Fibroblast of skin of left quadriceps (primary cell): ENCODE results near the gene ZMYM2.
A peak's percentile ranks its signal among the peaks of the same experiment; 100 is the strongest.
"Not testable (repeated sequence)": the region's sequence is repeated elsewhere in the genome, so short reads cannot be mapped to it uniquely, and the experiment has no call there.

Experiments used
- DNase-seq, 2 experiments: peaks; one replicate each; pipeline ENCODE4 v3.0.0-alpha.2; 2013; ENCODE audit warnings: low read depth in 2 of 2

Gene ZMYM2

DNA sequence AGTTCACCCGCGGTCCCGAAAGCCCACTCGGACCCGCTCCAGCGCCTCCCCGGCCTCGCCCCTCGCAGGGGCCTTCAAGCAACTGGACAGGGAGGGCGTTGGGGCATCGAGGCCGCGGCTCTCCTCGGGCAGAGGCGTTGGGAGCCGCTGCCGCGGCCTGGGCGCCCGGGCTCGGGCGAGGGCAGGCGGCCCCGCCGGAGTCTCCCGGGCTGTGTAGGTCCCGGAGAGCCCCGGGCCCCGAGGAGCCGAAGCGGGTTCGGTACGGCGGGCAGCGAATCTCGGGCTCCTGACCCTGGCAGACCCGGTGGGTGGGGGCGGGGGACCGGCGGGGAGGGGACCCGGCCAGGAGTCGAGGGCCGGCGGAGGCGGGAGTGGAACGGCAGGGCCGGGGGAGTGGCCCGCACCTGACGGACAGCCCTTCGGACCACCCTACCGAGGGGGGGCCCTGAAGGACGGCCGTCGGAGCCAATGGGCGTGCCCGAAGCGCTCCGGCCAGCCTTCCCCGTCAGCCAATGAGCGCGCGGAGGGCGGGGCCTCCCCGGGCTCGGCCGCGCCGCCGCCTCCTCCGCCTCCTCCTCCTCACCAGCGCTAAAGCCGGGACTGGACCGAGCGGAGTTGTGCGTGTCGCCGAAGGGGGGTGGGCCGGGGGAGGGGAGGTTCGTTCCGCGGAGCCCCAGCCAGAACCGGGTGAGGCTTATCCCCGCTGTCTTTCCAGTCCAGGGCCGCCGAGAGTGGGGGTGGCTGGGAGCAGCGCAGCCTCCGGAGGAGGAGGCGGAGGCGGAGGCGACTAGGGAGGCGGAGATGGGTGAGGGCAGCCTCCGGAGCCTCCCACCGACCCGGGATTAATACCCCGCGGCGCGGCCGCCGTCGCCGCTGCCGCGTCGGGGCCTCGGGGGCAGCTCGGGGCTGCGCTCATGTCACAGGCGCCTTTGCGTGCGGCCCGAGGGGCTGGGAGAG, at the start of gene ZMYM2:
Gene ZMYM2 (plus strand): TSS at position 573 of the 957 bp plus-strand sequence. CDS start 34,346 bp downstream, outside the sequence.
- DNase-seq: peak; percentile 95

DNA sequence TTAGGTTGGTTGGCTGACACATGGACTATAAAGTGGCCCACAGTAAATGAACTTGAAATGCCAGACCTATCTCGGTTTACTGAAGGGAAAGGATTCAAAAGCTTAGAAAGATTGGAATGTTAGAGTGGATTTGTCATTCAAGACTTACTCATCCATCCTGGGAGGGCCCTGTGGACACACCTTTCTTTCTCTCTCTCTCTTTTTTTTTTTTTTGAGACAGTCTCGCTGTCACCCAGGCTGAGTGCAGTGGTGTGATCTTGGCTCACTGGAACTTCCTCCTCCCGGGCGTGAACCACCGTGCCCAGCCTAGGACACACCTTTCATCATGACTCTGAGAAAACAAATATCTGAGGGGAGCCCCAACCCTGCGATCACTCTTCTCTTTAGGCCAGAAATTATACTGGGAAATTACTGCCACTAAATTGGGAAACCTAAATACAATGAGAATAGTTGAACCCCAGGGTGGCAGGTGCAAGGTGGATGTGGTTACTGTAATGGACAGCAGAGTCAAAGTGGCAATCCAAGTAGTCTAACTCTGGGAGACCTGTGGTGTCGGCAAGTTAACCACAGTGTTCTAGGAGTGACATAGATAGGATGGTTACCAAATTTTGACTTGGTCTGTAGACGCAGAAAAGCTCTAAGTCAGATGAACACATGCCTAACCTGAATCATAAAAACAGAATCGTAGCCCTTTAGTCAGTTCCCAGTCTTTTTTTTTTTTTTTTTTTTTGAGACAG, 48.0 kb upstream of the ZMYM2 start:
- DNase-seq: no peak

DNA sequence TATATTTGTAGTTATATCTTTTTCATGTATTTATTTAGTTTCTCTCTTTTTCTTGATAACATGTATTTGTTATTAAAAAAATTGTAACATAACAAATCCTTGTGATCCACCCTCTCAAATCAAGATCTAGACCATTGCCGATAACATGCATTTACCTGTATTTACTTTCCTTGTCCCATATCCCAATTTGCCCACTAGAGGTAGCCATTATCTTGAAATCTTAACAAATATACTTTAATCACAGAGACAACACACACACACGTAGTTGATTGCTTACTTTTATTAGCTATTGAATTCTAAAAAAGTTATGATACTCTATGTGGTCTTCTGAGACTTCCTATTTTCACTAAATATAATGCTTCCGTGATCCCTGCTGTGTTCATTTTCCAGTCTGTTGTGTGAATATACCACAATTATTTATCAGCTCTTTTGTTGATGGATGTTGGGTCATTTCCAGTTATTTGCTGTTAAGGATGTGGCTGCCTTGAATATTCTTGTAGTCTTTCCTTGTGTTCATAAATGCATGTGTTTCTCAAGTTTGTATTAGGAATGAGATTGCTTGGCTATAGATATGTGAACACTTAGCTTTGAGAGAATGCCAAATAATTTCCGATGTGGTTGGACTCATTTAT, 31.3 kb upstream of the ZMYM2 start:
- peak; percentile 5 to 10 for DNase-seq

DNA sequence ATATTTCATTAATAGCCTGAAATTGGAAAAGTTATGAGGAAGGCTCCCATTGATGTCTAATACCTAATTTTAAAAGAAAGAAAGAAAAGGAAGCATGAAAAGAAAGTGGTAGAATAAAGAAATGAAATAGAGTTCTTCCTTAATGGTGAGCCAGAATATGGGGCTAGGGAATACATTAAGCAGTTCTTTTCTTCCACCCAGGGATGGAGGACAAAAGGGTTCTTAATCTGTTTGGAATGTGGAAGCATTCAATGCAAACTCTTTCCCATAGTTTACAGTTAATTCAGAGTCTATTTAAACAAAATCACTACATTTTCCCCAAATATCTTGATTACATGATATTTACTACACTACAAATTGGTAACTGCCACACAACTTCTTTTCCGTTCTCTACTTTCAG, 18.4 kb upstream of the ZMYM2 start:
- DNase-seq: no peak

DNA sequence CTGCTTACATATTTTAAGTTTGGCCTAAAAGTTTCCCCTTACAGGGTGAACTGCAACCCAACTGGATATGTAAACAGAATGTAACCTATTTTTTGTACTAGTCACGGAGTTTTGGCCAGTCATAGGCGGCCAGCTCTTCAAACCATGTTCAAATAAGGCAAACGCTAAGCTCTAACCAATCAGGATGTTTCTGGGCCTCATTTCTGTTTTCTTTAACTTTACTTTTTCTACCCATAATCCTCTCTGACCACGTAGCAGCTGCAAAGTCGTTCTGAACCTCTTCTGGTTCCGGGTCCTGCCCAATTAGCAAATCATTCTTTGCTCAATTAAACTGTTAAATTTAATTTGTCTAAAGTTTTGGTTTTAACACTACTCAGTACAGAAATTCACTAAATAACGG, 8.2 kb upstream of the ZMYM2 start:
- no peak for DNase-seq

DNA sequence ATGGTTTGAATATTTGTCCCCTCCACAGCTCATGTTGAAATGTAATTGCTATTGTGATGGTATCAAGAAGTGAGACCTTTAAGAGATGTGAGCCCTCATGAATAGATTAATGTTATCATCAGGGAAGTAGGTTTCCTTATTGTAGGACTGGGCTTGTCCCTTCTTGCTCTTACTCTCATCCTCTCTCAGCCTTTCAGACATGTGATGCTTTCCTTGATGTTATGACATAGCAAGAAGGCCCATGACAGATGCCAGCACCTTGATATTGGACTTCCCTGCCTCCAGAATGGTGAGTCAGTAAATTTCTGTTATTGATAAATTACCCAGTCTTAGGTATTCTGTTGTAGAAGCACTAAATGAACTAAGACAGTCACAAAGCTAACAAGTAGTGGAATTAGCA, 5.7 kb upstream of the ZMYM2 start:
- DNase-seq: no peak

DNA sequence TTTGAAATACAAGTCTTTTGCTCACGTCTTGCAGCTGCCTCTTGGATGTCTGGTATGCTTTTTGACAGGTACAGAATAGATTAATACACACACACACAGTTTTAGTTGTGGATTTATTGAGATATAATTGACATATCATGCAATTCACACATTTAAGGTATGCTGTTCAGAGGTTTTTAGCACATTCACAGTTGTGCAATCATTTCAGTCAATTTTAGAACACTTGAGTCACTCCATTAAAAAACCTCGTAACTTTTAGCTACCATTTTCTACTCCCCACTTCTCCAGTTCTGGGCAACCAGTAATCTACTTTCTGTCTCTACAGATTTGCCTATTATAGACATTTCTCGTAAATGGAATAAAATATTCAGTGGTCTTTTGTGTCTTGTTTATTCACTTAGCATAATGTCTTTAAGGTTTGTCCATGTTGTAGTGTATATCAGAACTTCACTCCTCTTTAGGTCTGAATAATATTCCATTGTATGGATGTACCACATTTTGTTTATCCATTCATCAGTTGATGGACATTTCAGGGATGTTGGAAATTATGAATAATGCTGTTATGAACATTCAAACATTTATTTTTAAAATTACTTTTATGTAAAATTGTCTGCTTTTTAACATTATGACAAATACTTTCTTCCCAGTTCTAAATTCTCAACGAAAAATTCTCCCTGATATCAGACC, 2.5 kb upstream of the ZMYM2 start:
- DNase-seq: no peak

DNA sequence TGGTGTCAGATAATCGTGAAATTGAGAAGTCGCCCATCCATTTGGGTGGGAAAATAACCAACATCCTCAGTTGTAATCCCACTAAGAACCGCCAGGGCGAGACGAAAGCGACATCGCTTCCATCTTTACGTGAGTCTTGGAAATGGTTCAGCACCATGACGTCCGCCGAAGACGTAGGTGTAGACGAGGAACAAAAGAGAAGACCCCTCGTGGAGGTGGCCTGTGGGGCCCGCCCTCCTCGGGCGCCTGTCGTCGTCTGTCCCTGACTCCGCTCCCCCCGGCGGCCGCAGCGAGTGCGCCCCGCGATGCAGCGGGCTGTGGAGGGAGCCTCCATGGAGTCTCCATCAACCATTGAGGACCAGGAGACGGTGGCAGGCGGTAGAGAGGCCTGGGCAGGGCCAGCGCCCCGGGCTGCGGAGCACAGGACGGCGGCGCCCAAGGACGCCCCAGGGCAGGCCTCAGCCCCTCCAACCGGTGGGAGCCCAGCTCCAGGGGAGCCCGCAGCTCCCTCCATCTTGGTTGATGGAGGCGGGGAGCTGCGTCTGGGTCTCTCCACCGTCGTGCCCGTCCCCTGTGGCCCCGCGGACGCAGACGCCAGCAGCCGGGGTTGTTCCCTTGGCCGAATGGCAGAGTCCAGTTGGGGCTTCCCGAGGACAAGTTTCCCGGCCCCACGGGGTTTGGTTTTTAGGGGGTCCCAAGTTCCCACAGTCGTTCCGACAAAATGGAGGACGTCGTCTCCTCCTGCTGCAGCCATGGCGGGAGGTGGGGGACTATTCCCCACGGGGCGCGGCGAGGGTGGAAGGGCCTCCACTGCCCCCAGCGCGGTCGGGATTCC, 990 bp upstream of the ZMYM2 start:
- peak; percentile 56 to 61 for DNase-seq

DNA sequence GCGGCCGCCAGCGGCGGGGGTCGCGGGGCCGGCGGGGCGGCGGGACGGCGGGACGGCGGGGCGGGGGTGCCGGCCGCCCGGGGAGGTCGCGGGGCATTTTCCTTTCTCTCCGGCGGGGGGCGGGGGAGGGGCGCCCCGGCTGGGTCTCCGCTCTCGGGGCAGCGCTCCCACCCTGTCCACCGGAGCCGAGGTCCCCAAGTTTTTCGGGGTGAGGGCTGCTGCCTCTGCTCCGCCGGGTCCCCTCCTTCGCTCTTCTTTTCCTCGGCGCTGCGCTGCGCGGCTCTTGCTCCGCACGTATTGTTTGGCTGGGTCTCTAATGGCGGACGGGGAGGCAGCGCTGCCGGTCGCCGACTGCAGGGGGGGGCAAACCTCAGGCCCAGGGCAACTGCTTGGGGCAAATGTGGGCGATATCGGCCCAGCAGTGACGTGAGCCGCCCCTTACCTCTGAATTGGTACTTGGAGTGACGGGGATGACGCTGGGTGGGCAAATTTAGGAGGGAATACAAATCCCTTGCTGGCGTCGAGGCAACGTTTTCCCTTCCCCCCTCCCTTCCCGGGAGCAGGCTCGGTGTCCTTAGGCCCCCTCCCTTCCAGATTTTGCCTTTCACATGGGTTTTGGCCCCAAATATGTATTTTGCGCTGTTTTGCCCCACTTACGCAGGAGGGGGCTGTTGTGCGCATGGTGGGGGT, 759 bp downstream of the ZMYM2 start:
- peak in 1 of 2 experiments; percentile 11 for DNase-seq

DNA sequence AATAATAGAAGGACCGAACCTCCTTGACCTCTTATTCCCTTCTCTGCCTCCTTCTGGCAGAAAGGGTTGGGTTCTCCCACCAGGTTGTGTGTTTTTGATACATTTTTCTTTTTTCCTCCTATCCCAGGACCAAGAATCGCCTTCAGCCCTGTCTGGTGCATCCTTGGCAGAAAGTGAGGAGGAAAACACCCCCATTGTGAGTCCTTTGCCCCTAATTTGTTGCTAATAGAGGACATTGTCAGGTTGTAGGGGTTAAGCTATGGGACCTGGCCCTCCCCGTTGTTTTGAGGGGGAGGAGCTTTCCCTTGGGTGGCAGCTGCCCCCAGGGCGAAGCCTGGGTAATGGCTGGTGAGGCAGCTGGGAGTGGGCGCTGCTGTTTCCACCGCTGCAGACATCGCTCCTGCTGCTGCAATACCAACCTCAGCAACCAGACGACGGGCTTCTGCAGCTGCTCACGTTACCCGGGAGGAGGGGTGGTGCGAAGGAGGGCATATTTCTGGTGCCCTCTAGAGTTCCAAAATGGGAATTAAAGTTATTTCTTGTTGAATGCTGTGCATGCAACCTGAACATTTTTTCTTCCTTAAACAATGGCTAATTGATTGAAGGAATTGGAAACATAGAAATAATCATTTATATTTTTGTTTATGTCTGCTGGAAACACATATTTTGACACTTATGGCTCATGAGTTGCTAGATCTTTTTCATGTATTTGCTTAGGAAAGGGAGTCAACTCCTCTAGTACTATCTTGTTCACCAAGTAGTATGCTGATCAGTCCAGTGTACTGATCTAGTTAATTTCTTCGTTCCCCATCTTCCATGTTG, 1.5 kb downstream of the ZMYM2 start:
- DNase-seq: peak; percentile 72 to 73

DNA sequence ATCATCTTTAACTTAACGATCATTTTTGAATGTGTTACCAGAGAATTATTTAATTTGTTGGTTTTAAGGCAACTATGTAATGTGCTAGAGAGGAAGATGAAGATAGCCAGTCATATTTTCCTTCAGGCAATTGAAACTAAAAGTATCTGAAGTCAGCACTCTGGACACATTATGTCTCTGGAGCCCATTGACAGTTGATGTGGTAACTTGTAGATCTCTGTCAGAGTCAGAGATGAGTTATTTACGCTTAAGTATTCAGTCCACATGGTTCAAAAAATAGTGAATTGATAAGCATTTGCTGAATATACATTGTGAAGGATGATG, 2.1 kb downstream of the ZMYM2 start:
- DNase-seq: no peak

DNA sequence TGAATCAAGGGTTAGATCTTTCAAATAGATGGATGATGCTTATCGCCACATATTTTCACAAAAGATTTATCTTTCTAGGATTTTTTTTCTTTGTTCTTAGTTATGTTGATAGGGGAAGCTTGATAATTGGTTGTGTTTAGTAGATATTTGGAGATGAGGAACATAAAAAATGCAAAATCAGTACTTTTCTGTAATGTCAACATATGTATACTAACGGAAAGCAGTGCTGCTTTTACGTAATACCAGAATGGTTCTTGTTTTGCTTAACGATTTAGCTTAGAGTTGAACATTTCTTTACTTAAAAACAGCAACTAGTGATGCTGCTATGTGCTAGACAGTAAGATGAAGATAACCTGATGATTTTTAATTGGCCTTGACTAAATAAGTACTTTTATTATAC, 3.0 kb downstream of the ZMYM2 start:
- DNase-seq: no peak

DNA sequence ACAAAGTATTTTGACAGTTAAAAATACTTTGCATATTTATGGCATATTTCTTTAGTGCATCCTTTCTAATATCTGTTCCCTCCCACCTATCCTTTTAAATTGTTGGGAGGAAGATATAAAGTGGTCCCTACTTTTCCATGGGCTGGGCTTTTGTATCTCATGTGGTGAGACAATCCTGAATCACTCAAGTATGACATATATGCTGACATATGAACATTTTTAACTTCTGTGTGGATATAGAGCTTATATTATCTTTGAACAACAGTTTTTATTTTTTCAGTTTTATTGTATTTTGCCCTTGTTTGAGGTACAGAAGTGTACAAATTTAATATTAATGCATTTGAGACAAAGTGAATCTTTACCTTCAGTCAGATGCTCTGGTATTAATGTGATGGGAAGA, 3.4 kb downstream of the ZMYM2 start:
- DNase-seq: no peak

DNA sequence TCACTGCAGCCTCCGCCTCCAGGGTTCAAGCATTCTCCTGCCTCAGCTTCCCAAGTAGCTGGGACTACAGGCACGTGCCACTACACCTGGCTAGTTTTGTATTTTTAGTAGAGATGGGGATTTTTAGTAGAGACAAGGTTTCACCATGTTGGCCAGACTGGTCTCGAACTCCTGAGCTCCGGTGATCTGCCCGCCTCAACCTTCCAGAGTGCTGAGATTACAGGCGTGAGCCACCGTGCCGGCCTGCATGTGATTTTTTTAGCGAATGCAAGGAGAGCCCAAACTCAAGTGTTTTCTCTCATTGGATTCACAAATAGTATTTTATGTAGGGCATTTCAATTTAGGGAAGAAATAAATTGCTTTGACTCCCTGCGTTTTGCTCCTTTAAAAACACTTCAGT, 4.4 kb downstream of the ZMYM2 start:
- DNase-seq: no peak

DNA sequence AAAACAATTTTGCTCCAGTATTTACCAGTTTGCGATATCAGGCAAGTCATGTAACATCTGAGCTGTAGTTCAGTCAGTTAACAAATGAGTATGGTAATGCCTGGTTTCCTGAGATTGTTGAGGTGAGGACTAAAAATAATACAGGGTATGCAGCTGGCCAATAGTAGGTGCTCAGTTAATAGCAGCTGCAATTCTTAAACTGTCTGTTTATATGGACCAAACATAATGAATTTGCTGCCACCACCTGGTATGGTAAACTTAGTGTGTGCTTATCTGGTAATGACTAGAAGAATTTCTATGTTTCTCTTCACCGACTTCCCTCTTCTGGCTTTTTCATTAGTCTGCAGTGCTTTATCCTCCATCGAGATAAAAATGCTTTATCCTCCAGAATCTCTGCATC, 9.1 kb downstream of the ZMYM2 start:
- DNase-seq: no peak

DNA sequence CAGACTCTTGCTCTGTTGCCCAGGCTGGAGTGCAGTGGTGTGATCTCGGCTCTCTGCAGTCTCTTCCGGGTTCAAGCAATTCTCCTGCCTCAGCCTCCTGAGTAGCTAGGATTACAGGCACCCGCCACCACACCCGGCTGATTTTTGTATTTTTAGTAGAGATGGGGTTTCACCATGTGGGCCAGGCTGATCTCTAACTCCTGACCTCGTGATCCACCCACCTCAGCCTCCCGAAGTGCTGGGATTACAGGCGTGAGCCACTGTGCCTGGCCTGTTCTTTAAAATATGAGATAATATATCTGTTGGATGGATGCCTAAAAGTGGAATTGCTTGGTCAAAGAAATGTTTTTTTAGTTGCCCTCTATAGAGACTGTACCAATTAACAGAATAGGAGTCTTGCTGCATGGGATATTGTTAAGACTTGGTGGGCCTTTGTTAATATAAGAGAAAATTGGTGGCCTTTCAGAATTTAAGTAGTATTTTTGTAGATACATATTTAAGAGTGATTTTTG, 16.0 kb downstream of the ZMYM2 start:
- not testable (repeated sequence) for DNase-seq

DNA sequence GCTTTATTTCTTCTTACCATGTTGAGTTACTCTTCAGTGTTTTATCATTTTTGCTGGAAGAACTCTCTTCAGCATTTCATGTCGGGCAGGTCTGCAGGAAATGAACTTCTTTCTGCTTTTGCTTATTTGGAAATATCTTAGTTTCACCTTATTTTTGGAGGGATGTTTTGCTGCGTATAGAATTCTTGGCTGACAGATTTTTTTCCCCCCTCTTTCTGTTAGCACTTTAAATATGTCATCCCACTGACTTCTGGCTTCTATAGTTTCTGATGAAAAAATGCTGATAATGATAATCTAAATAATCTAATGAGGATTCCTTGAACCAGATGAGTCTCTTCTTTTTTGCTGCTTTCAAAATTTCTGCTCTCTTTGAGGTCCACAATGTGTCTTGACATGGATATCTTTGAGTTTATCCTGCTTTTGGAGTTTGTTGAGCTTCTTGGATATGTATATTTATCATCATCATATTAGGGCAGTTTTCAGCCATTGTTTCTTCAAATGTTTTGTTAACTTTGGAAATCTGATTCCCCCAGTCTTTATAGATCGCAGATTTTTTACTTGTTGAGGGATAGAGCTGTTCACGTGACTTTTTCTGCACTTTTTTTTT, 20.4 kb downstream of the ZMYM2 start:
- DNase-seq: no peak

DNA sequence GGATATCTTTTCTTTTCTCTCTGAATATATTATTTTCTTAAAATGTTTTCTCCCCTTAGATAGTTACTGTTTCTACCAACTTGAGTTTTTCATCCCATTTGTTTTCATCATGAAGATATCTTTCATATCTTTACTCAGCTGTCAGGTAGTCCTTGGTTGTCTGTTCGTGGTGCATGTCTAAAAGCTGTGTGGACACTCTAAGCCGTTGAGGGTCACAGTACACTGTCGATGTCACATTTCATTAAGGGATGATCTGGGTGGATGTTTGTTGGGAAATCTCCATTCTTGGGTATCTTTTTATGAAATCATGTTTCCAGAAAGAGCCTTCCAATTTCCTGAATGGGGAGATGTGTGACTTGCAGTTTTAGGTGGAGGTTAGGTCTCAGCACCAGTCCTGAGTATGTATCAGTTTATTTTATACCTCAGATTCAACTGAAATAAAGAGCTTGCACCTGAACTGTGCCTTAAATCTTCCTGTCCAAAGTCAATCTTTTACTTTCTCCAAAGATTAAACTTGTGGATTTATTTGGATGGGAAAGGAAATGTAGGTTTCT, 23.2 kb downstream of the ZMYM2 start:
- DNase-seq: no peak
